KG1 (cell line): ENCODE measurements around the gene FCRLA.
"Not testable (repeated sequence)": the region's sequence is repeated elsewhere in the genome, so short reads cannot be mapped to it uniquely, and the experiment has no call there.

Source experiments
- DNase-seq: peaks from one replicate; lab custom pipeline; 2025; lab: John Stamatoyannopoulos, UW

FCRLA gene

GRCh38 chr1:161706482-161707347, at the start of gene FCRLA:
FCRLA (plus strand) TSS chr1:161707229; CDS start chr1:161707265, 36 bp downstream.
- no peak for DNase-seq

GRCh38 chr1:161658524-161658923, 48.5 kb upstream of the FCRLA start:
- not testable (repeated sequence) for DNase-seq

- not testable (repeated sequence) for DNase-seq
Observed at GRCh38 chr1:161661660-161662311, 45.2 kb upstream of the FCRLA start.

- not testable (repeated sequence) for DNase-seq
Observed at GRCh38 chr1:161662684-161663339, 44.2 kb upstream of the FCRLA start, which contains the start of gene FCGR2B. FCGR2B (plus strand) TSS chr1:161663143; CDS start chr1:161663242, 99 bp downstream.

- not testable (repeated sequence) for DNase-seq
Observed at GRCh38 chr1:161663569-161663968, 43.5 kb upstream of the FCRLA start.

GRCh38 chr1:161664689-161665088, 42.3 kb upstream of the FCRLA start:
- DNase-seq: not testable (repeated sequence)

GRCh38 chr1:161671045-161672020, 35.7 kb upstream of the FCRLA start:
- DNase-seq: not testable (repeated sequence)

GRCh38 chr1:161673437-161673836, 33.6 kb upstream of the FCRLA start:
- DNase-seq: not testable (repeated sequence)

GRCh38 chr1:161674447-161674846, 32.6 kb upstream of the FCRLA start:
- DNase-seq: not testable (repeated sequence)

- DNase-seq: not testable (repeated sequence)
Observed at GRCh38 chr1:161674908-161675307, 32.1 kb upstream of the FCRLA start.

GRCh38 chr1:161676441-161676840, 30.6 kb upstream of the FCRLA start:
- no peak for DNase-seq

GRCh38 chr1:161676958-161677689, 29.9 kb upstream of the FCRLA start:
- no peak for DNase-seq

GRCh38 chr1:161678500-161678899, 28.5 kb upstream of the FCRLA start:
- no peak for DNase-seq

GRCh38 chr1:161681879-161682278, 25.1 kb upstream of the FCRLA start:
- no peak for DNase-seq

- no peak for DNase-seq
Observed at GRCh38 chr1:161688946-161689345, 18.1 kb upstream of the FCRLA start.

GRCh38 chr1:161691846-161692245, 15.2 kb upstream of the FCRLA start:
- no peak for DNase-seq

GRCh38 chr1:161693020-161693712, 13.9 kb upstream of the FCRLA start:
- not testable (repeated sequence) for DNase-seq

- not testable (repeated sequence) for DNase-seq
Observed at GRCh38 chr1:161698302-161698701, 8.7 kb upstream of the FCRLA start.

- DNase-seq: no peak
Observed at GRCh38 chr1:161702250-161702649, 4.8 kb upstream of the FCRLA start.

- DNase-seq: no peak
Observed at GRCh38 chr1:161705537-161705936, 1.5 kb upstream of the FCRLA start.
